ENCODE results near the gene CENPM.
"Not testable (repeated sequence)": the region's sequence is repeated elsewhere in the genome, so short reads cannot be mapped to it uniquely, and the experiment has no call there.

Gene CENPM

DNA sequence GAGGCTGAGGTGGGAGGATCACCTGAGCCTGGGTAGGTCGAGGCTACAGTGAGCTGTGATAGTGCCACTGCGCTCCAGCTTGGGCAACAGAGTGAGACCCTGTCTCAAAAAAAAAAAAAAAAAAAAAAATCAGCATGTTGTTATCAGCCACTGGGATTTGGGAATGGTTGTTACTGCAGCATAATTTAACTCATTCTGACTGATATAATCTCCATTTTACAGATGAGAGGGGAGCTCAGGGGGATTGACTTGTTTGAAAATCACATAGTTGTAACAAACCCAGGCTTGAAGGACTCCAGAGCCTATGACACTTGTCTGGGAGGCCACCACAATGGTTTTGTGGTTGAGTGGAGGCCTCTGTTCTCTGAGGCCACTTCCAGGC, 19.3 kb upstream of the CENPM start:
- DNase-seq = no peak

DNA sequence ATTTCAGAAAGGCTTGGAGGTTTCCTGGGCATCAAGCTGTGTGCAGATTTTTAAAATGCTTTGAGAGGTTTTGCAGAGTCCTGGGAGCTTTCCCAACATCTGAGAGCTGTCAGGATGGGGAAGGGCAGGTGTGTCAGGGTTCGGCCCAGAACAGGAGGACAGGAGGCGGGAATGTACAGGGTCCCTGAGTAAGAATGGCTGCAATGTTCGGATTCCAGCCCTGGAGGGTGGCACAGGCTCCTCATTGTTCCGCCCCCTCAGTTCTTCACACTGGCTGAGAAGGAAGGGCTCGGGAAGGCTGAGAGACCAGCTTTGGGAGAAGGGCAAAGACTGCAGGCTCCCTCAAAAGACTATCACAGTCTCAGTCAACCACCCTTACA, 17.1 kb upstream of the CENPM start:
- DNase-seq = no peak

DNA sequence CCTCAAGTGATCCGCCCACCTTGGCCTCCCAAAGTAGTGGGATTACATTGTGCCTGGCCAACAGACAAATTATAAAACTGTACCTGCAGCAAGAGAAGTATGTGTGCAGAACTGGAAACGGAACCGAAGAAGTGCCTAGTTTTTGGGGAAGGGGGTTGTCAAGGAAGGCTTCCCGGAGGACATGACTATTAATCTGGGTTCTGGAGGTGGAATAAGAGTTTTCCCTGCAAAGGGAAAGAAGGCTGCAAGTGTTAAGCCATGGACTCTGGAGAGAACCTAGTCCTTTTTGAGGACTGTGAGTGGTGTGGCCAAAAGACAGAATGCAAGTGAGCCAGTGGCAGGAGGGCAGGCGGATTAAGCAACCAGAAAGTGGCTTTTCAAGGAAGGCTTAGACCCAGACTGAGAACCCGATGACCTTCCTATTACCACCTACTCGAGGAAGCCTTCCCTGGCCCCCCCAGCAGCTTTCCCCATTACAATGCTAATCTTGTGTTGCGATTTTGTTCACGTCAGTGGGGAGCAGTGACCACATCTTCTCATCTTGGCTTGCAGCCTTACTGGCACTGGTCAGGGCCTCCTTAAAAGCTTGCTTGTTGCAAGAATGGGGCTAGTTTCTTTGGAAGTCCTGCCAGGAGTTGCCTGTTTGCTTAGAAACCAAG, 16.6 kb upstream of the CENPM start:
- DNase-seq = peak; percentile 14

DNA sequence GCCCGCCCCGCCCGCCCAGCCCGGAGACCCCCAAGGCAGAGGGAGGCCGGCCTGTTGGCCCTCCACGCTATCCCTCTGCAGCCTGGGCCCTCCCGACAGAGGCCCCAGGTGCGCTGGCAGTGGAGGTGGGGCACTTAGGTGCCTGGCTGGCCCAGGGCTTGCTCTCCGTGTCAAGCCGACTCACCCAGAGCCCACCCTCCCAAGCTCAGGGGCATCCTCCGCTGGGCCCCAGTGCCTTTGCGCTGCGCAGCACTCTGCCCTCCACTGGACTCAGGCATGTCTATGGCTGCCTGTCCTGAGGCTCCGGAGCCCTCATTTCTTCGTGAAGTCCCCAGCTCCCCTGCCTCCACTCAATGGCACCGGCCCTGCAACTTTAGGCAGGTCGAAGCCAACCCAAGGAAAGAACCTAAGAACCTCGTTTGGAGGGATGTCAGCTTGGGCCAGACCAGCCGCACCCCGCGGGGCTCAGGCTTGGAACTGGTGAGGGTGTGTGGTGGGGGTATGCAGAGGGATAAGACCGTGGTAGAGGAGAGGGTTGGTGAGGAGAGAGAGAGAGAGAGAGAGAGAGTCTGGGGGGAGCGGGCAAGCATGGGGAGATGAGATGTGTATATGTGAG, 11.1 kb upstream of the CENPM start:
- DNase-seq = no peak

DNA sequence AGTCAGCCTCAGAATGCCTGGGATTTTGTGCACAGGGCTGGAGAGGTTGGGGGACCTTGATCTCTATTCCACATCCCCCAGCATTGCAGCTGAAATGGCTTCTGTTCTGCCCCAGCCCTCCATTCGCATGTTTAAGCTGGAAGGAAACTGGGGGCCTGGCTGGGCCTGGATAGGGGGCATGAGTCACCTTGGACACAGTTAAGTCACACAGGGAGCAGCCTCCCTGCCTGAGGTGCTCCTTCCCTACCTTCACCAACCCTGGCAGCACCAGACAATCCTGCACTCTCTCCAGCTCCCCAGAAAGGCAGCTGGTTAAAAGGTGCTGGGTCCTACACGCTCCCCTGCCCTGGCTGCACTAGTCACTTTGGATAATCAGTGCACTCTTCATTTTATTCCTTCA, 5.8 kb upstream of the CENPM start:
- DNase-seq = no peak

DNA sequence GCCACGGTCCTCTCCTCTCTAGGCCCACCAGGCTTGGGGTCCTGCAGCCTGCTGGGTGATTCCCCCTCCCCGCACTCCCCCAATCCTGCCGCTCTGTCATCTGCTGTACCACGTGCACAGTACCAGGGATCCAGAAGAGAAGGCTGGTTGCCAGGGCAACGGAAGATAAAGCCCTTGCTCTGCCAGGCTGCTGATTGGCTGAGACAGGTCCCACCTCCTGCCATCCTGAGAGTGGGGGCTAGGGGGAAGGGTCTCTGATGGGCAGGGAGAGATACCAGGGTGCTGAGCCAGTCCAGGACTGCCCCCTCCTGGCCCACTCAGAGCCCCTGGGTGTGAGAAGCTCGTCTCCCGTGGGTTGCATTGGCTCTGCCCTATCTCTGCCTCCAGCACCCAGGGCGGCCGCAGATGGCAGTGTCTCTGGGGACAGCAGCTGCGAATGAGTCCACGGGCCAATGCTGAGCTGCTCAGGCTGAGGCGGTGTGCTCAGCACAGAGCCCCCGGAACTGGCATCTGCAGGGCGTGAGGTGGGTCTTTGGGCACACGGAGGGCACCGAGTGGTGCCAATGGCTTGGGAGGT, 5.0 kb upstream of the CENPM start, which contains the start of gene SMIM45:
TSS of gene SMIM45 (plus strand) at position 253 of the 577 bp plus-strand sequence.
- no peak for DNase-seq

DNA sequence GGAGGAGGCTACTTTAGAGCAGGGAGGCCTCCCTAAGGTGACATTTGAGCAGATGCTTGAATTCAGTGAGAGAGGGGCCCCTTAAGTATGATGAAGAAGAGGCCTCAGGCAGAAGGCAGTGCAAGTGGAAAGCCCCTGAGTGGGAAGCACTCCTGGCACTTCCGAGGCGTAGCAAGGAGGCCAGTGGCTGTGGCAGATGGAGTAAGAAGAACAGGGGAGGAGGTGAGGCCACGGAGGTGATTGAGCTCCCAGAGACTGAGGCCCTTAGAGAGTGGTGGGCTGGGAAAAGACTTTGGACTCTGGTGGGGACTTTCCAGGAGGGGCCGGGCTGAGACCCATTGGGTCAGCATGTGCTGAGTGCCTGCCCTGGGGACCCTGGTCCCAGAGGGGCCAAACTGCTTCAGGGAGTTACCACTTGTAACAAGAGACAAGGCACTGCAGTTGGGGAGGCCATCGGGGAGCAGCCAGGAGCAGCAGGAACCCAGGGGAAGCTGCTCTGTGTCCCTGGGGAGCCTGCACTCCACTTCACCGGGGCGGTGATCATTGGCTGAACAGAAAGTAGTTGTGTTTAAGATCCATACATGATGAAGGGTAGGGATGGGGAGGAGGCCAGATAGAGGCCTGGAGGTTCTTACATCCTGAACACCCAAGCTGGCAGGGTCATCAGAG, 2.5 kb upstream of the CENPM start:
- no peak for DNase-seq

DNA sequence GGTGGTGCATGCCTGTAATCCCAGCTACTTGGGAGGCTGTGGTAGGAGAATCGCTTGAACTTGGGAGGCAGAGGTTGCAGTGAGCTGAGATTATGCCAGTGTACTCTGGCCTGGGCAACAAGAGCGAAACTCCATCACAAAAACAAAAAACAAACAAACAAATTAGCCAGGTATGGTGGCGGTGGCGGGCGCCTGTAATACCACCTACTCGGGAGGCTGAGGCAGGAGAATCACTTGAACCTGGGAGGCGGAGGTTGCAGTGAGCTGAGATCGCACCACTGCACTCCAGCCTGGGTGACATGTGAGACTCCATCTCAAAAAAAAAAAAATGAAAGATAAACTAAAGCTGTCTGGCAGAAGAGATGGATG, 2.0 kb upstream of the CENPM start:
- DNase-seq = not testable (repeated sequence)

DNA sequence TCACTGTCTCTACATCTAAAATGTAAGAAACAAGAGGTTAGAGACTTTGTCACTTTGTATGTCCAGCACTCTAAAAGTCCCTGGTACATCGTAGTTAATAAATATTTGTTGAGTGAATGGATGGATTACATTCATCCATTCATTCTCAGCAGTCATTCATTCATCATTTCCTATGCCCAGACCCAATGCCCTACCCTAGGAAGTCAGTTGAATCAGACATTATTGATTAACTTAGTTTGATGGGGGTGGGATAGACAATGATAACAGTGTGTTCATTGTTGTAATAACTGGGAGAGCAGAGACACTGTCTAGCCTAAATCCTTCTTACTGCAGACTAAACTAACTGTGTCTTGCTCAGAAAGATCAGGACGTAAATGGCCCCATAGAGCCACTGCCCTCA, 1.2 kb upstream of the CENPM start:
- DNase-seq = no peak

DNA sequence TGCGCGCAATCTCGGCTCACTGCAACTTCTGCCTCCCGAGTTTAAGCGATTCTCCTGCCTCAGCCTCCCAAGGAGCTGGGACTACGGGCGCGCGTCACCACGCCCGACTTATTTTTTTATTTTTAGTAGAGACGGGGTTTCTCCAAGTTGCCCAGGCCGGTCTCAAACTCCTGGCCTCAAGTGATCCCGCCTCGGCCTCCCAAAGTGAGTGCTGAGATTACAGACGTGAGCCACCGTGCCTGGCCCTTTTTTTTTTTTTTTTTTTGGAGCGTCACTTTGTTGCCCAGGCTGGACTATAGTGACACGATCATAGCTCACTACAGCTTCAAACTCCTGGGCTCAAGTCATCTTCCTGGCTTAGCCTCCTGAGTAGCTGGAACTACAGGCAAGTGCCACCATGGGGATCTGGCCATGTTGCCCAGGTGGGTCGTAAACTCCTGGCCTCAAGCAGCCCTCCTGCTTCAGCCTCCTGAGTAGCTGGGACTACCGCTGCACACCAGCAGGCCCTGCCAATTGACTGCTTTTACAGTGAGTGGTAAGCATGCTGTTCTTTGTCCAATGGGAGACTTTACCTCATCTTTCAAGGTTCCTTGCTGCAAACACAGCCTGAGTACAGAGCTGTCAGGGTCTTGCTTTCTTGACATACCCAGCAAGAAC, 600 bp upstream of the CENPM start:
- DNase-seq = no peak

DNA sequence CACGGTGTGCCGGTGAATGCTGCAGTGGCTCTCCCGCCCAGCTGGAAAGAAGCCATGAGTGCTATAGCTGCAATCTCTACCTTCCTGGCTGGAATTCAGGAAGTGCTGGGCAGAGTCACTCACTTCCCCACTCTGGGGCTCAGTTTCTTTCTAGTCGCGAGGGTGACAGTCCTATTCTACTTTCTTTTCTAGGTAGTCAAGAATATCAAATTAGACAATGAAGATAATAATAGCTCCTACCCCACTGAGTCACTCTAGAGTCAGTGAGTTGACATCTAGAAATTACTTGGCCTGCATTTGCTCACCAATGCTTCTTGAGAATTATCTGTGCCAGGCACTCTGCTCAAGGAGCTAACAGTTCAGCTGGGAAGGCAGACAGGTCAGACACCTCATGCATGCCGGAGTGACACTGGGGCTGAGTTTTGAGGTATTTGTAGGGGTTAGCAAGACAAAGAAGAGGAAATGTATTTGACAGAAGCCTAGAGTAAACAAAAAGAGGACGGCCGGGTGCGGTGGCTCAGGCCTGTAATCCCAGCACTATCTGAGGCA, 3.2 kb downstream of the CENPM start:
- DNase-seq = peak; percentile 70

DNA sequence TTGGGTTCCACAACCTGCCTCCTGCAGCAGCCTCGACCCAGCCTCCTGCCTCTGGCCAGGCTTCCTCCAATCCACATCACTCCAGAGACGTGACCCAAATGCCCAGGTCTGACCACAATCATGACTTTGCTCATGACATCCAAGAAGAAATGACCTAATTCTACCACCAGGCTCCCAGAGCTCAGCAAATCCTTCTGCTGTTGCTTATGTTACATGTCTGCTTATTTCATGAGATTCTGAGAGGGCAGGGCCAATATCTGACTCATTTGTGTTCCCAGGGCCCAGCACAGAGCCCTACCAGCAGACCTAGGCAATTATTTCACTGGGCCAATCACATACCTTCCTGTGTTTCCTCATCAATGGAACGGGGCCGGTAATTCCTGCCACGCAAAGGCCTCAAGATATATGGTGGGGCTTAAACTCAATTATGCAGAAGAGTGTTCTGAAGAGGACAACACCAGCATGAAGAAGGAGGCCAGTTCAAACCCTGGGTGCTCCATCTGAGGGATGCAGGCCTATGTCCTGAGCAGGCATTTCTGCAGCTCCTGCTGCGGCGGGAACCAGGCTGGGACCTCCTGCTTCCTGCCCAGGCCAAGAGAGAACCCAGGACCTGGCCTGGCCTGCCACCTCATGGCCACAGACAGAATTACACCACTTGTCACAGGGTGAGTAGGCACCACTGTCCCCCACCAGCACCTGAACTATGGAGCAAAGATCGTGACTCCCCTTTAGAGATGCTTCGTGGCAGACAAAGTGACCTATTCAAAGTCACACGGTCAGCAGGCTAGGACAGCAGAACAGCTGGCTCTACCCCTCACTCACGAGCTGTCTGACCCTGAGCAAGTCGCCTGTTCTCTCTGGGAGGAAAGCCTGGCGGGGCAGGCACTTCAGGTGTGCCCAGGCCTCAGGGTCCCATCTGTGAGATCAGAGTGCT, 5.9 kb downstream of the CENPM start:
- DNase-seq = peak; percentile 76

DNA sequence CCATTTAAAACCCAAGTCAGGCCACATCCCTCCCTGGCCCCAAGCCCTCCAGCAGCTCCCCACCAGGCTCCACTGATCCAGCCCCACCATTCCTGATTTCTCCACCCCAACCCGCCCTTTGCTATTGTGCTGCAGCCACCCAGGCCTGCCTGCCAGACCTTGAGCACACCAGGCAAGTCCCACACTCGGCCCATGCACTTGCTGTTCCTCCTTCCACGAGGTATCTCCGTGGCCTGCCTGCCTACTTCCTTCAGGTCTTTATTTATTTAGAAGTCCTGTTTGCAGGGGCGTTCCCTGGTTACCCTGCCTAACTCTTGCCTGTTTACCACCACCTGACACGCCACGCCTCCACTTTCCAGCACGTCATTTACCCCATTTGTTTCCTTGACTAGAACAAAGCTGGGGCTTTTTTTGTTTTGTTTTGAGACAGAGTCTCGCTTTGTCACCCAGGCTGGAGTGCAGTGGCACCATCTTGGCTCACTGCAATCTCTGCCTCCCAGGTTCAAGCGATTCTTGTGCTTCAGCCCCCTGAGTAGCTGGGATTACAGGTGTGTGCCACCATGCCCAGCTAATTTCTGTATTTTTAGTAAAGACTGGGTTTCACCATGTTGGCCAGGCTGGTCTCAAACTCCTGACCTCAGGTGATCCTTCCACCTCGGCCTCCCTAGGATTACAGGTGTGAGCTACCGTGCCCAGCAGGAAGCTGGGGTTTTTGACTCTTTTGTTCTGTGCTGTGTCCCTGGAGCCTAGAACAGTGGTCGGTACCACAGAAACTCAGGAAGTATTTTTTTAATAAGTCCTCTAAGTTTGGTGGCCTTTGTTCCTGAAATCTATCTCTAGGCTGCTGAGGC, 6.7 kb downstream of the CENPM start:
- peak; percentile 12 for DNase-seq

DNA sequence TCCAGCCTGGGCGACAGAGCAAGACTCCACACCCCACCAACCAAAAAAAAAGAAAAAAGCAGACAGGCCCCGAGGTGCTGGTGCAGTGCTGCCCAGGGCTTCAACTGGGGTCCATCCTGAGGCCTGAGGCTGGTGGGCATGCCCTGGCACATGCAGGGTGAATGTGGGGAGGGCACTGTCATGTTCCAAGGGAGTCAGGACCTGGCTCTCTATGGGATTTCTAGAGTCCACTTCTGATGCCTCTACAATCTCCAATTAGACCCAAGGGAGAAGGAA, 10.1 kb downstream of the CENPM start:
- no peak for DNase-seq

DNA sequence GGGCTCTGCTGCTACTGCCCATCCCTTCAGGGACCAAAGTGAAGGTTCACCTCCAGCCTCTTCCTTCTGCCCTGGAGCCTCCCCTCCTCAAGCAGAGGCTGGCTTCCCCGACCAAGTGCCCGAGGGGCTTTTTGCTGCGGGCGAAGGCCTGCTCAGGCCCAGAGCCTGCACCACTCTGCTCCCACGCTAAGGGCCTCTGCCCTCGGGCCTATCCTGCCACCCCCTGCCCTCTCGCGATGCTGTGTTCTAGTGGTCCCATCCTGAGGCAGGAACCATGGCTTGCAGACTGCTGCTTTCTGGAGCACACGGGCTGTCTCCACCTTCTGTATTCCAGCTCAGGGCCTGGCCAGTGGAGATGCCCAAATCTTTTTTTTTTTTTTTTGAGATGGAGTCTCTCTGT, 11.4 kb downstream of the CENPM start:
- DNase-seq = no peak

DNA sequence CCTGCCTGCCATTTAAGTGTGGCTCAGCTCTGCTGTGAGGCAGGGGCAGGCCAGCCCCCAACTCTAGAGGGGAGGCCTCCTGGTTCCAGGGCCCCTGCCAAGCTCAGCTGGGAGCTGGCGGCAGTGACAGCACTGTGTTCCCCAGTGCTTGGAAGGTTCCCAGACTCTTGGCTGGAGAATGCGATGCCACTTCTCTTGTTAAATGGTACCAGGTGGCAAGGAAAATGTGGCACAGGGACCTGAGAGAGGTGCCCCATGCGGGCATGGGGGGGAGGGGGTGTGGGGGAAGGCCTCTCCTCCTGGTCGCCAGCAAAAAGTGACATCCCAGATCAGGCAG, 12.0 kb downstream of the CENPM start:
- DNase-seq = no peak

DNA sequence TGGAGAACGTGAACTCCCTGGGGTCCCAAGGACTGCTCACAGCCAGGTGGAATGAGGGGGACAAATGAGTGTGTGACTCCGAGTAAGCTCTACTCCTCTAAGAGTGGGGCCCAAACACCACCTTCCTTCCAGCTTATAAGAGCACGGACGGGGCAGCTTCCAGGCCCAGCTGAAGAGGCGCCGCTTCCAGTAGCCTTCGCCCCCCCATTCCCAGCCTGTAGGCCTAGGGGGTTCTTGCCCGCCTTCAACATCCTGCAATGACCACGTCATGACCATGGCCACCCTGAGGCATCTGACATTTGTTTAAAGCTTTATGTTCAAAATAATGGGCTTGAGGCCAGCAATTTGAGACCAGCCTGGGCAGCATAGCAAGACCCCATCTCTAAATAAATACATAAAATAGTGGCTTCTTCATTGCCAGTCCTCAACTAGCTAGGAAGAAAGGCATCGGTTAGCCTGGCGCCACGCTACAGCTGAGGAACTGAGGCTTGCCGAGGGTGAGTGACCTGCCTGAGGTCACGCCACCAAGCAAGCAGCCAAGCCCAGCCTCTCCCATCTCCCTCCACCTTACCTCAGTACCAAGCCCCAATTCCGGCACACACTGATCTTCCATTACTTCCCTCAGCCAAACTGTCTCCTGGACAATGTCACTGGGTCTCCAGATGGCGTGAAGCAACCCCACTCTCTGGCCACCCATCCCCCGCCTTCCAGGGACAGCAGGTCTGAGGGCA, 12.5 kb downstream of the CENPM start:
- no peak for DNase-seq

DNA sequence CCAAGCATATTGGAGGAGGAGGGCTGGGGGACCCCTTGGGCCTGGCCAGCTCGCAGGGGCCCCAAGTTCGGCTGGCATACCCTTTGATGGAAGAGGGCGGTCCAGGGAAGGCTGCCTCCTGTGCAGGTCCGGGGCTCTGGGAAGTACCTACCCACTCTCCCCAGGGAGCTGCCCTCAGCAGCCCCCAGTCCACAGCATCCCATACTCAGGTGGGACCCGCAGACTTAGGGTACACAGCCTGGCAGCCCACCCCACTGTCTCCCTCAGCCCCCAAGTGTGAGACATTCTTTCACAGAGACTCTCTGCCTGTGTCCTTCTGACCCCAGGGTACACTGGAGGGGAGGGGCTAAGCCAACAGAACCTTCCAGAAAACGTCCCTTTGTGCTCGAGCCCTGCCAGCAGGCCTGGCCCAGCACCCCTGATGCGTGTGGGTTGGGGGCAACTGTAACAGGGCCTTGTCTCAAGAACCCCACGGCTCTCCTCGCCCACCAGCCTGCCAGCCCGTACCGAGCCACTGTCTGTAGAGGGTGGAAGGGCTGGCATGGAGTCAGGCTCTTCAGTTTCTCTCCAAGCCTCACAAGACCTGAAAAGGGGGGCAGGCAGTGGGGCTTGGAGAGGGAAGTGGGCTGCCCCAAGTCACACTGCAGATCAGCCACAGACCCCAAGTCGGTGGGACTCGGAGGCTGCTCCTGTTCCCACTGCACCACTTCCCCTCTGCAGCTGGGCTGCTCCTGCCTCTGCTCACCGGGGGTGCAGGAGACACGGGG, 13.4 kb downstream of the CENPM start:
- no peak for DNase-seq

DNA sequence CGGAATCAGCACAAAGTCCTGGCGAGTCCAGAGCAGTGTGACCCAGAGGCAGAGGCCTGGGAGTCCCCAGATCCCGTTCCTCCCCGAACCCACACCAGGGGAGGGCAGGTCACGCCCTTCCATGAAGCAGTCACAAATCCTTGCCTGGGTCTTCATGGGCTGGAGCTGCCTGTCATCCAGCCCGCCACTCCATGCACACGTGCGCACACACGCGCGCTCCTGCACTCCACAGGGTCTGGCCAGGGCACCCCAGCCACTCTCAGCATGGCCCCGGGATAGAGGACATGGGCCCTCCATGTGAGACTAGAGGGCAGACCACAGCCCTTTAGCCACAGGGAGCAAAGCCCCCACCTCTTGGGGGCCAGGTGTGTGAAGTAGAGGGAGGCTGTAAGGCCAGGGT, 14.6 kb downstream of the CENPM start:
- DNase-seq = no peak

DNA sequence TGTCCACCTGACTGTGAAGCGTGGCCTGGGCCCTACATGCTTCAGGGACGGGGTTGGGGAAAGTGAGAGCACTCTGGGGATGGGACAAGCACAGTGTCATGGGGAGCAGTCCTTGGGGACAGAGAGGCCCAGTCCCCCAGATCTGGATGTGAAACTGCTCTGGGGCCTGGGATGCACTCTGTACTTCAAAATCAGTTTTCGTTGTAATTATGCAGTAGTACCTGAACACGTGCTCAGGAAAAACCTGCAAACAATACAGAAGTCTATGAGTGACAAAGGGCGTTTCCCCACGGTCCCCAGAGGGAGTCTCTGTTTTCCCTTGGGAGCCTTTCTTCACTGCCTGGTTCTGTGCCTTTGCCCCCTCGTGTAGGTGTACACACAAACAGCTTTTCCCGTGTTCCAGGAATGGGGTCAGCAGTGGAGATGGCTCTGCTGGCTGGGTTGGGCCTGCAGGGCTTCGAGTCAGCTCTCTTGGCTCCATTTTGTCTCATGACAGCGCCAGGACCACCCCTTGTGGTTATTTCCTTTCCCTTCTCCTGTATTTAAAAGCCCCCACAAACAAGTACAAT, 15.2 kb downstream of the CENPM start:
- no peak for DNase-seq

All from inflammatory macrophage treated with lipopolysaccharide for 4 hours (primary cell).